Naive B cell (primary cell): Measurements from ENCODE around the gene CRACDL. TPM values are rescaled to one million over a fixed set of nuclear protein-coding genes. Genes with fewer than 3 reads are reported as not detected.
A peak's percentile ranks its signal among the peaks of the same experiment; 100 is the strongest.

Source experiments
- ATAC-seq, 2 donors: fragments of 150-1000 bp; cut with Tn5 transposase; 2 replicates each; pipeline ENCODE4 v1.10.0; 2021; ENCODE audit warnings: low read depth in 2 of 2, mild to moderate bottlenecking in 2 of 2, moderate library complexity in 2 of 2
- DNase-seq: peaks from one replicate; pipeline ENCODE4 v3.0.0; 2022
- H3K27ac Mint-ChIP-seq, 6 donors: one replicate each; pipeline ENCODE4 v1.8.0; 2020 to 2022; ENCODE audit warnings: mild to moderate bottlenecking in 6 of 6, mixed read lengths in 6 of 6, moderate library complexity in 5 of 6, inconsistent platforms in 2 of 6
- H3K27me3 Mint-ChIP-seq, 3 donors: one replicate each; pipeline ENCODE4 v1.8.0; 2021 to 2022; ENCODE audit warnings: mixed read lengths in 3 of 3, mild to moderate bottlenecking in 1 of 3
- H3K36me3 Mint-ChIP-seq, 2 donors: one replicate each; pipeline ENCODE4 v1.8.0; 2020 to 2022; ENCODE audit warnings: mixed read lengths in 2 of 2, inconsistent platforms in 1 of 2, mild to moderate bottlenecking in 1 of 2
- H3K4me1 Mint-ChIP-seq, 3 donors: one replicate each; pipeline ENCODE4 v1.8.0; 2020 to 2022; ENCODE audit warnings: mixed read lengths in 3 of 3, inconsistent platforms in 1 of 3, mild to moderate bottlenecking in 1 of 3, moderate library complexity in 1 of 3
- H3K4me3 Mint-ChIP-seq, 8 donors: one replicate each; pipeline ENCODE4 v1.8.0; 2020 to 2022; ENCODE audit warnings: mild to moderate bottlenecking in 8 of 8, mixed read lengths in 8 of 8, moderate library complexity in 8 of 8, inconsistent platforms in 2 of 8
- H3K9me3 Mint-ChIP-seq, 7 donors: one replicate each; pipeline ENCODE4 v1.8.0; 2020 to 2022; ENCODE audit warnings: mixed read lengths in 7 of 7, mild to moderate bottlenecking in 5 of 7, inconsistent platforms in 2 of 7, moderate library complexity in 1 of 7
- polyA plus RNA-seq, 6 donors: library from polyadenylated mRNA; unstranded; fragments of 300-500 nt; fragmentation: Illumina TruSeq; gene quantifications; one replicate each; pipeline ENCODE4 v1.2.3, GENCODE V29; 2021; ENCODE audit warnings: low read depth in 6 of 6

Gene CRACDL
- polyA plus RNA-seq, 6 donors from 2014 or later, result not detected

GRCh38 chr2:98802344-98802743, 133.7 kb downstream of the CRACDL start:
- Mint-ChIP-seq H3K4me1 (no peaks in the 10 kb centered on the region), H3K9me3 (no peaks in the 10 kb centered on the region), H3K36me3 (no peaks in the 10 kb centered on the region), H3K4me3 (no peak overlapping the region), H3K27me3 (peaks cover 12 to 23% (median 15%) of the 10 kb centered on the region in 3 donors), H3K27ac (no peak overlapping the region)
- DNase-seq (no peak), ATAC-seq (no peak)

GRCh38 chr2:98801921-98802321, 134.1 kb downstream of the CRACDL start:
- no peak for DNase-seq
- Mint-ChIP-seq H3K9me3 (no peaks in the 10 kb centered on the region), H3K27ac (no peak overlapping the region), H3K4me3 (no peak overlapping the region), H3K4me1 (no peaks in the 10 kb centered on the region), H3K36me3 (no peaks in the 10 kb centered on the region), H3K27me3 (peaks cover 12 to 21% (median 15%) of the 10 kb centered on the region in 3 donors)
- ATAC-seq, result no peak

- Mint-ChIP-seq H3K36me3 (no peaks in the 10 kb centered on the region), H3K27ac (no peak overlapping the region), H3K9me3 (no peaks in the 10 kb centered on the region), H3K4me3 (no peak overlapping the region), H3K4me1 (no peaks in the 10 kb centered on the region), H3K27me3 (peaks cover 12 to 18% (median 15%) of the 10 kb centered on the region in 3 donors)
- no peak for ATAC-seq
- no peak for DNase-seq
Measured at GRCh38 chr2:98801286-98801685, 134.7 kb downstream of the CRACDL start.

- Mint-ChIP-seq H3K4me3 (peak overlapping the region in 1 of 8 donors; percentile 4), H3K36me3 (no peaks in the 10 kb centered on the region), H3K4me1 (no peaks in the 10 kb centered on the region), H3K27ac (no peak overlapping the region), H3K9me3 (no peaks in the 10 kb centered on the region), H3K27me3 (peaks cover 12 to 18% (median 15%) of the 10 kb centered on the region in 3 donors)
- DNase-seq, result no peak
- ATAC-seq, result no peak
Measured at GRCh38 chr2:98800330-98801064, 135.5 kb downstream of the CRACDL start.

GRCh38 chr2:98799375-98800329, 136.4 kb downstream of the CRACDL start:
- no peaks in the 10 kb centered on the region for H3K9me3 Mint-ChIP-seq
- H3K4me1 Mint-ChIP-seq, result no peaks in the 10 kb centered on the region
- H3K27ac Mint-ChIP-seq, result peak overlapping the region in 1 of 6 donors; percentile 44
- peaks cover 12 to 18% (median 15%) of the 10 kb centered on the region in 3 donors for H3K27me3 Mint-ChIP-seq
- DNase-seq, result no peak
- no peaks in the 10 kb centered on the region for H3K36me3 Mint-ChIP-seq
- no peak for ATAC-seq
- H3K4me3 Mint-ChIP-seq, result peak overlapping the region in 1 of 8 donors; percentile 4

GRCh38 chr2:98796775-98797544, 139.1 kb downstream of the CRACDL start:
- Mint-ChIP-seq H3K9me3 (no peaks in the 10 kb centered on the region), H3K36me3 (no peaks in the 10 kb centered on the region), H3K4me1 (no peaks in the 10 kb centered on the region), H3K27me3 (peaks cover 12 to 24% (median 20%) of the 10 kb centered on the region in 3 donors), H3K4me3 (no peak overlapping the region), H3K27ac (no peak overlapping the region)
- ATAC-seq (no peak), DNase-seq (no peak)

- DNase-seq, result no peak
- peaks cover 12 to 20% (median 19%) of the 10 kb centered on the region in 3 donors for H3K27me3 Mint-ChIP-seq
- H3K4me1 Mint-ChIP-seq, result no peaks in the 10 kb centered on the region
- H3K27ac Mint-ChIP-seq, result peak overlapping the region in 1 of 6 donors; percentile 39
- H3K4me3 Mint-ChIP-seq, result no peak overlapping the region
- ATAC-seq, result no peak
- no peaks in the 10 kb centered on the region for H3K36me3 Mint-ChIP-seq
- H3K9me3 Mint-ChIP-seq, result no peaks in the 10 kb centered on the region
Measured at GRCh38 chr2:98795891-98796676, 139.9 kb downstream of the CRACDL start.

GRCh38 chr2:98793897-98794830, 141.9 kb downstream of the CRACDL start:
- H3K9me3 Mint-ChIP-seq, result peaks cover 0 to 1% (median 0%) of the 10 kb centered on the region in 7 donors
- ATAC-seq (no peak), DNase-seq (no peak)
- H3K27me3 Mint-ChIP-seq, result peaks cover under 1 to 10% (median 7%) of the 10 kb centered on the region in 3 donors
- no peaks in the 10 kb centered on the region for H3K36me3 Mint-ChIP-seq
- H3K4me1 Mint-ChIP-seq, result no peaks in the 10 kb centered on the region
- H3K4me3 Mint-ChIP-seq, result no peak overlapping the region
- H3K27ac Mint-ChIP-seq, result no peak overlapping the region

- Mint-ChIP-seq H3K4me3 (no peak overlapping the region), H3K4me1 (no peaks in the 10 kb centered on the region), H3K36me3 (no peaks in the 10 kb centered on the region), H3K27me3 (peaks cover 0 to 10% (median 5%) of the 10 kb centered on the region in 3 donors), H3K27ac (no peak overlapping the region), H3K9me3 (peaks cover 0 to 1% (median 0%) of the 10 kb centered on the region in 7 donors)
- DNase-seq (no peak), ATAC-seq (no peak)
Measured at GRCh38 chr2:98793275-98793674, 142.8 kb downstream of the CRACDL start.

GRCh38 chr2:98790221-98790620, 145.8 kb downstream of the CRACDL start:
- Mint-ChIP-seq H3K4me3 (no peak overlapping the region), H3K27me3 (peaks cover 4 to 10% (median 5%) of the 10 kb centered on the region in 3 donors), H3K27ac (peak overlapping the region in 1 of 6 donors; percentile 52), H3K4me1 (no peaks in the 10 kb centered on the region), H3K9me3 (peaks cover 0 to 1% (median 0%) of the 10 kb centered on the region in 7 donors), H3K36me3 (no peaks in the 10 kb centered on the region)
- ATAC-seq (no peak), DNase-seq (no peak)

- no peak overlapping the region for H3K27ac Mint-ChIP-seq
- peaks cover 0 to 6% (median under 1%) of the 10 kb centered on the region in 7 donors for H3K9me3 Mint-ChIP-seq
- peaks cover 0 to 1% of the 10 kb centered on the region in 2 donors for H3K36me3 Mint-ChIP-seq
- peak overlapping the region in 1 of 8 donors; percentile 26 for H3K4me3 Mint-ChIP-seq
- ATAC-seq (no peak), DNase-seq (no peak)
- H3K4me1 Mint-ChIP-seq, result no peaks in the 10 kb centered on the region
- peaks cover 0 to 7% (median 4%) of the 10 kb centered on the region in 3 donors for H3K27me3 Mint-ChIP-seq
Measured at GRCh38 chr2:98787700-98788099, 148.3 kb downstream of the CRACDL start.
